ACC112 (cell line): ENCODE data around the gene MARK1.

Experiments used
- H2AFZ ChIP-seq: fragments of 200-600 bp; sonication (generic); one replicate; pipeline ENCODE4 v1.6.0; 2017; ENCODE audit warnings: antibody characterized with exemption, low read length; ENCODE audit not compliant: unreplicated experiment
- H3K27ac ChIP-seq: fragments of 200-600 bp; sonication (generic); 2 replicates; pipeline ENCODE4 v1.5.1; 2014; ENCODE audit warnings: low read depth, mild to moderate bottlenecking, antibody characterized with exemption, low read length, moderate library complexity
- H3K27me3 ChIP-seq: fragments of 200-600 bp; sonication (generic); 2 replicates; pipeline ENCODE4 v1.6.1; 2014; ENCODE audit warnings: mild to moderate bottlenecking, antibody characterized with exemption, low read length, moderate library complexity, mixed read lengths; ENCODE audit not compliant: insufficient read depth
- H3K36me3 ChIP-seq: fragments of 200-600 bp; sonication (generic); 2 replicates; pipeline ENCODE4 v1.6.1; 2016; ENCODE audit warnings: mild to moderate bottlenecking, antibody characterized with exemption, low read length, moderate library complexity, mixed read lengths; ENCODE audit not compliant: insufficient read depth
- H3K4me1 ChIP-seq: fragments of 200-600 bp; sonication (generic); one replicate; pipeline ENCODE4 v1.6.1; 2016; ENCODE audit warnings: low read length, mixed read lengths; ENCODE audit not compliant: insufficient read depth, unreplicated experiment, control insufficient read depth
- H3K4me3 ChIP-seq: fragments of 200-600 bp; sonication (generic); 2 replicates; pipeline ENCODE4 v1.5.1; 2014; ENCODE audit warnings: mild to moderate bottlenecking, low read depth, low read length
- H3K79me2 ChIP-seq: fragments of 200-600 bp; sonication (generic); one replicate; pipeline ENCODE4 v1.6.0; 2016; ENCODE audit warnings: low read length; ENCODE audit not compliant: control insufficient read depth, unreplicated experiment, insufficient read depth

The MARK1 gene

DNA sequence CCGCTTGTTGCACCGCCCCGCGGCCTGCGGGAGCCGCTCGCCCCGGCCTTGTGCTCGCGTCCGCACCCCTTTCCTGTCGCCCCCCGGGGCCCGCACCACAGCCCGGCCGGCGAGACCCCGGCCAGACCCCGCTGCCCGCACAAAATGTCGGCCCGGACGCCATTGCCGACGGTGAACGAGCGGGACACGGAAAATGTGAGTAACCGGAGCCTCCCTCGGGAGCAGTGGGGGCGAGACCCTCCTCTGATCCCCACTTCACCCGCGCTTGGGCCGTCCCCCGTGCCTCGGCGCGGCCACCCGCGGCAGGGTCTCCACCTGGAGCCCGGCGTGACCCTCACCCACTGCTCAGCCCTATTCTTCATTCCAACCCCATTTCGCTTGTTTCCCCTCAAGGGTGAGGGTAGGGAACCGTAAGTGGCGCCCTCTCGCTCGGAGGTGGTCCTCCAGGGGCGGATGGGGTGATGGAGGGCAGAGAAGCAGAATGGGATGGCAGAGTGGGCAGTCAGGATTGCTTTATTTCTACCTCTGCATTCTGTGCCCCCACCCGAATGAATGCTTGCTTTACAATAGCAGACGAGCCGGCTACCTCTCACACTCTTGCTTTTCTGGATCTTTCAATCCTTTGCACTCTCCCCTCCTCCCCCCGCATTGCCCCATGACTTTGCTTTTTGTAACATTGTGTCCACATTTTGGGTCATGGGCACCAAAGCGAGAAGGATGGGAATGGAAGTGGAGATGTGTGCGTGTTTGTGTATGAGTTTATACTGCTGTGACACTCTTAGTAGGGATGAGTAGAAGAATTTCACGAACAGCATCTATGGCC, 954 bp downstream of the MARK1 start:
- Histone ChIP-seq H3K27me3 (peaks cover 84% of the 10 kb centered on the region), H3K4me3 (peak overlapping the region; percentile 70), H3K27ac (no peak overlapping the region), H3K36me3 (no peaks in the 10 kb centered on the region), H3K4me1 (peaks cover 4% of the 10 kb centered on the region), H3K79me2 (no peaks in the 10 kb centered on the region), H2AFZ (peak overlapping the region; percentile 30)

DNA sequence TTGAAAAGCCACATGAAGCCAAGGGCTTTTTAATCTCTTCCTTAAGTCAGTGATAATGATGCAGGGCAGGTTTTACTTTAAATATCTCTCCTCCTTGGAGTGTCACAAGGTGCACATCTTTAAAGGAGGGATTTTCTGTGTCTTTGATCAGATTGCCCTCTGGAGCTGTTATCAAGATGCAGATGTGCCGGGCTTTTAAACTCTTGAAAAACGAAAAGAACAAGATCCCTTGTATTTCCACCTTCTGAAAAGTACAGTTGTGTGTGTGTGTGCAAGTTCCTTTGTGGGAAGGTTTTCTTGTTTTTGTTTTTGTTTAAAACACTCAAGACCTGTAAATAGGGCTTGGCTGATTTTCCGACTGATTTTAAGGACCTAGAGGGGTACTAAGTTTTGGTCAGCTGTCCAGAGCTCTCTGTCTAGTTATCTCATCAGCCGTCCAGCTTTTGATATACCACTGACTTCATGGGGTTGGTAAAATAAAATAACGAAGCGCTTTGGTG, 1.6 kb downstream of the MARK1 start:
- Histone ChIP-seq H3K4me1 (peaks cover 4% of the 10 kb centered on the region), H3K79me2 (no peaks in the 10 kb centered on the region), H3K27me3 (peaks cover 77% of the 10 kb centered on the region), H3K36me3 (no peaks in the 10 kb centered on the region), H3K4me3 (no peak overlapping the region; the same call in 1 of the 2 replicates), H2AFZ (no peak overlapping the region), H3K27ac (no peak overlapping the region)

DNA sequence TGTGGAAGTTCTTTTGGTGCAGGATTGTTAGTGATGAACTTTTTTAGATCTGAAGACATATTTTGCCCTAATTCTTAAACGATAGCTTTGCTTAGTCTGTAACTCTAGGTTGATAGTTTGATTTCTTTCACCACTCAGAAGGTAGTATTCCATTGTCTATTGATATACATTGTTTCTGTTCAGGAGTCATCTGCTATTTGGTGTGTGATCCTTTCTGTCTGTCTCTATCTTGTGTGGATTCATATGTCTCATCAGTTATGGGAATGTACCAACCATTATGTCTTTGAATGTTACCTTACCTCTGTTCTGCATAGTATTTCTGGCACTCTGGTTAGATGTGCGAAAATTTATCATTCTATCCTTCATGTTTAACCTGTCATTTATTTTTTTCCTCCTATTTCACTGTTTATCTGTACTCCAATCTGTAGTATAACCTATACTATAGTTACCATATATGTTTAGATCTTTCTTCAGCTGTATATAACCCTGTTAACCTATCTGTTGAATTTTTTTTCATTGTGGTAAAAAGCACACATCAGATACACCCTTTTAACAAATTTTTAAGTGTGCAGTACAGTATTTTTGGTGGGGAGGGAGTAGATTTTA, 5.7 kb downstream of the MARK1 start:
- Histone ChIP-seq H3K36me3 (no peaks in the 10 kb centered on the region), H3K27me3 (peaks cover 40% of the 10 kb centered on the region), H3K4me1 (peaks cover 2% of the 10 kb centered on the region), H2AFZ (no peak overlapping the region), H3K79me2 (no peaks in the 10 kb centered on the region), H3K27ac (no peak overlapping the region), H3K4me3 (no peak overlapping the region)

DNA sequence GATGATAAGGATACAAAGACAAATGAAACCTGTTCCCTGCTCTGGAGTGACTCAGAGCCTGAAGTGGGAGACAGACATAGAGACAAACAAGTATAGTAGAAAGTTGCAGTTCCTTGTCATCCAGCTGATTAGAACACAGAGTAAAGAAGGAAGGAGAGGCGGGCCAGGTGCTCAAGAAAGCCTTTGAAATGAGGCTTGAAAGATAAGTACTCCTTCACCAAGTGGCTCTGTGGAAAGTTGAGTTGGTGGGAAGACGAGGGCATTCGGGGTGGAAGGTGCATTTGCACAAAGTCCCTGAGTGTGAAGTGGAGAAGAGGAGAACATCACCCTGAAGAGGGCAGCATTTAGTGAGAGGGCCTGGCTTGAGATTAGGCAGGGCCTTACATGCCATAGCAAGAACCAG, 17.0 kb downstream of the MARK1 start:
- Histone ChIP-seq H3K79me2 (no peaks in the 10 kb centered on the region), H3K27me3 (peaks cover 12% of the 10 kb centered on the region; the same call in 1 of the 2 replicates), H3K4me1 (no peaks in the 10 kb centered on the region), H3K27ac (no peak overlapping the region), H3K4me3 (no peak overlapping the region), H3K36me3 (no peaks in the 10 kb centered on the region), H2AFZ (no peak overlapping the region)

DNA sequence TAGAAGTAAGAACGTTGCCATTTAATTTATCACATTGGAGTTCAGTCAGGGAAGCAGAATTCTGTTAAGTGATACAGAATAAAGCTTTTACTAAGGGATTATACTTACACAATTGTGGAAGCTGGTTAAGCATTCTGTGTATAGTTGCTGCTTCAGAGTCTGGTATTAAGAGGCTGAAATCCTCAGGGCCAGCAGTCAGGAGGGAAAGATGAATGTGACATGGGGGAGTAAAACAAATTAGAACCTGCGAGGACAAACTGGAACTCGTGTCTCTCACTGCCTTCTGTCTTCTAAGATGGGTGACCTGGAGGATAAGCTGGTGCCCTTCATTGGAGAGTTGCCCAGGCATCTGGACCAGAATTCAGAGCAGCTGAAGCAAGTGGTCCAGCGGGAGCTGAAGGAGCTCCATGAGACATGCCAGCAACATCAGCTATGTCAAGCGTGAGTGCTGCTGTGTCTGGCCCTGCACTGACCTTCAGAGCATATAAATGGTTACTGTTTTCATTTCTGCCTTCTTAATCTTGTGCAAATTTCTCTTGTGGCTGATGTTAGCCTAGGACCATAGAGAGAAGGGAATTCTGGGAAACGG, 23.0 kb downstream of the MARK1 start:
- H3K27me3 ChIP-seq, result peaks cover 12% of the 10 kb centered on the region; the same call in 1 of the 2 replicates

DNA sequence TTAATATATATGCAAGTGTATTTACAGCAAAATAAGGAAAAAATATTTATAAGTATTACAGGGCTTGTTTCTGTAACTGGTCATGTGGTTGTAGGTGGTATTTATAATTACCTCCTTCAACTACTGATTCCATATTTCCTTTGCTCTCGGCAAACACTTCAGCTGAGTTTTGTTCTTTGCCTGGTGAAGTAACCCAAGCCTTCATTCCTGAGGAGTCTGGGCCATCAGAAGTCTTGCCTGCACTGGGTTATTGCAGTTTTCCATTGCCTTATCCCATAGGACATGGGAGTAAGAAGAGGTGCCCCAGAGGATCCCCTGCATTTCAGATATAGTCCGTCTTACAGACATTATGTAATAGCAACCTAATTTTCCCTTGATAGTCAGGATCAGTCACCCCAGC, 23.8 kb downstream of the MARK1 start:
- Histone ChIP-seq H3K36me3 (no peaks in the 10 kb centered on the region), H2AFZ (no peak overlapping the region), H3K27ac (no peak overlapping the region), H3K79me2 (no peaks in the 10 kb centered on the region), H3K4me1 (no peaks in the 10 kb centered on the region), H3K4me3 (no peak overlapping the region), H3K27me3 (peaks cover 12% of the 10 kb centered on the region; the same call in 1 of the 2 replicates)

More for the DNA sequence above, 23.0 kb downstream of the MARK1 start:
- no peaks in the 10 kb centered on the region for H3K36me3 ChIP-seq
- H3K79me2 ChIP-seq, result no peaks in the 10 kb centered on the region
- H3K4me3 ChIP-seq, result no peak overlapping the region
- no peaks in the 10 kb centered on the region for H3K4me1 ChIP-seq
- no peak overlapping the region for H3K27ac ChIP-seq
- H2AFZ ChIP-seq, result no peak overlapping the region

DNA sequence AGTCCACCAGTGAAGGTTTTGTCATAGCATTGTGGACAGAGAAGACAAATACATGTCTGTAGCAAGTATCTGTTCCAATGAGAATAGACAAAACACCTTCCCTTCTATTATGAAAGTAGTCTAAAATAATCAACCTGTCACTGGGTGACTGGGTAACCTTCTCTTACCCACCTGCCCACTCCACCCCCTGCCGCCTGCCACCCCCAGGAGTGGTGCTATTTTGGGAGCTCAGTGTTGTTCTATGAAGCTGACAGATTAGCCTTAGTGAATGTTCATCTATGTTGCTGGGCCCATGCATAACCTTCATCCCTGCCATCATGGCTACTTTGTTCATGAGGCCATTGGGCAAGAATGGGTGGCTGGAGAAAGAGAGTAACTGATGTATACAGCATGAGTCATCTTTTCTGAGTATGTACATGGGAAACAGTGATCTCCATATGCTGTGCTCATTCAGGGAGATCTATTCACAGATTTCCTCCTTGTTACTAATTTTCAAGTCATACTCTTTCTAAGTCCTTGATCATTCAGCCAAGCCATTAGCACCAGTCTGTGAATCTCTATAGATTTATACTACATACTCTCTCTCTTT, 24.8 kb downstream of the MARK1 start:
- Histone ChIP-seq H3K79me2 (no peaks in the 10 kb centered on the region), H2AFZ (no peak overlapping the region), H3K36me3 (no peaks in the 10 kb centered on the region), H3K4me3 (no peak overlapping the region), H3K4me1 (no peaks in the 10 kb centered on the region), H3K27ac (no peak overlapping the region), H3K27me3 (peaks cover 12% of the 10 kb centered on the region; the same call in 1 of the 2 replicates)

DNA sequence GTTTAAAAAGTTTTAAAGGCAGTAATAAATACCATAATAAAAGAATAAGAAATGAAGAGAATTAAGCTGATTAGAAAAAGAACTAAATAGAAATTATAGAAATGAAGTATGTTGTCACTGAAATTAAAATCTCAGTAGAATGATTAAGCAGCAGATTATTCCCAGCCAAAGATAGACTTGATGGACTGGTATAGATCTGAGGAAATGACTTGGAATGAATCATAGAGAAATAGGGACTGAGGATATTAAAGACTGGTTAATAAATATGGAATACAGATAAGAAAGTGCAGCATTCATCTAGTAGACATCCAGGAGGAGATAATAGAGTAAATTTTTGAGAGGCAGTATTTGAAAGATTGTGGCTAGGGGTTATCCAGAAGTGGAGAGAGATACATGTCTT, 28.7 kb downstream of the MARK1 start:
- no peaks in the 10 kb centered on the region for H3K36me3 ChIP-seq
- H2AFZ ChIP-seq, result no peak overlapping the region
- no peaks in the 10 kb centered on the region for H3K4me1 ChIP-seq

DNA sequence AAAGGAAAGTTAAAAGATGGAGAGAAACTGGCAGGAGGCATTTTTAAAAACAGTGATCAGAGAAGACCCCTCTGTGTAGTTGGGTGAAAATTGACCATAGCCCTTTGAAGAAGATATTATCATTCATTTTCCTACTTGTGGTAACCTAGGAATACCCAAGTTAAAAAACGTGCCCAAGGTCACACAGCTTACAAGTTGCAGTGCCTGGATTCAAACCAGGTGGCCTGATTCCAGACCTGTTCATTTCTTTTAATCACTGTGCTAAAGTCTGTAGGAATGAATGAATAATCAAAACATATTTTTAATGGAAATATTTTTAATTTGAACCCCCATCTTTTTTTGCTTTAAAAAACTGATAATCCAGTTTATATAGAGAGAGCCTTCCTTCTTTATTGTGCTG, 35.6 kb downstream of the MARK1 start:
- Histone ChIP-seq H2AFZ (no peak overlapping the region), H3K27ac (no peak overlapping the region), H3K4me1 (no peaks in the 10 kb centered on the region), H3K36me3 (no peaks in the 10 kb centered on the region), H3K79me2 (no peaks in the 10 kb centered on the region), H3K27me3 (peaks cover 7% of the 10 kb centered on the region; the same call in 1 of the 2 replicates), H3K4me3 (no peak overlapping the region)

More for the DNA sequence above, 28.7 kb downstream of the MARK1 start:
- Histone ChIP-seq H3K27me3 (no peaks in the 10 kb centered on the region), H3K4me3 (no peak overlapping the region), H3K27ac (no peak overlapping the region), H3K79me2 (no peaks in the 10 kb centered on the region)

DNA sequence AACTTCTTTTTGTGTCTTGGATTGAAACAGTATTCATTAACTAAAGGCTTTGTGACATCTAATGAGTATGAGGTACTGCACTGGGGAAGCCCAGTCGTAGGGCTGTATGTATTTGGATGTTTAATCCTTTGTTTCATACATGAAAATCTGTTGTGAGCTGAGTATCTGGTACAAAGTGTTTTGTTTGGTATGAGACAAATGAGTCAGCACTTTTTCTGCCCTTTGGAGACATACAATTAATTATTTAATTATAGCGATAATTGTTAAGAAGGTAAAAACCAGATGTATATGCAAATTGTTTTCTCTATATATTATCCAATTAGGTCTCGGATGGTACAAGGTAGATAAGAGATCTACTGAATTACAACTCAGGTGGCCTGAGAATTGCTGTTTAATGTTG, 36.3 kb downstream of the MARK1 start:
- no peaks in the 10 kb centered on the region for H3K36me3 ChIP-seq
- no peak overlapping the region for H2AFZ ChIP-seq
- no peaks in the 10 kb centered on the region for H3K4me1 ChIP-seq
- H3K4me3 ChIP-seq, result no peak overlapping the region
- no peak overlapping the region for H3K27ac ChIP-seq
- peaks cover 8% of the 10 kb centered on the region; the same call in 1 of the 2 replicates for H3K27me3 ChIP-seq
- H3K79me2 ChIP-seq, result no peaks in the 10 kb centered on the region
